ENCODE results near the gene PDS5A. TPM values are rescaled to one million over a fixed set of nuclear protein-coding genes. Genes with fewer than 3 reads are reported as not detected.

PDS5A gene
- total and polyA plus RNA-seq, 9 of the 15 experiments (the other 6 are each of a cell fraction or from before 2014, with no cell fraction given): 16.4 to 85.4 (median 70.0) TPM

GRCh38 chr4:39976141-39976944, 1.4 kb downstream of the PDS5A start (continued):
- TF ChIP-seq ATF2 (CRISPR knock-in tag; IDR thresholded peaks at IDR 0.05) (no peak), CEBPB (tag; IDR thresholded peaks at IDR 0.05) (no peak), RCOR1 (IDR thresholded peaks at IDR 0.05; ENCODE audit: borderline replicate concordance in 1 of 2, low read depth in 2 of 2, low read length in 2 of 2) (no peak), NR1H2 (CRISPR knock-in tag; IDR thresholded peaks at IDR 0.05) (no peak), ZNF354B (CRISPR knock-in tag; IDR thresholded peaks at IDR 0.05) (no peak), POLR2B (IDR thresholded peaks at IDR 0.05; ENCODE audit: low read depth, partially characterized antibody) (no peak), STAG1 (CRISPR knock-in tag; IDR thresholded peaks at IDR 0.05; ENCODE audit: borderline replicate concordance) (peak; percentile 68; the same call in 1 of the 2 replicates), ARNT (IDR thresholded peaks at IDR 0.05) (no peak), GTF2F1 (IDR thresholded peaks at IDR 0.05; ENCODE audit: low read depth, low read length) (no peak), FOXA1 (IDR thresholded peaks at IDR 0.05; ENCODE audit: borderline replicate concordance) (no peak), POLR2A (conservative IDR thresholded peaks at IDR 0.05) (no peak), ZNF449 (CRISPR knock-in tag; IDR thresholded peaks at IDR 0.05) (no peak), TEAD2 (tag; IDR thresholded peaks at IDR 0.05) (no peak), CAMTA2 (CRISPR knock-in tag; conservative IDR thresholded peaks at IDR 0.05) (no peak)
- TF ChIP-seq, protein P1, sequence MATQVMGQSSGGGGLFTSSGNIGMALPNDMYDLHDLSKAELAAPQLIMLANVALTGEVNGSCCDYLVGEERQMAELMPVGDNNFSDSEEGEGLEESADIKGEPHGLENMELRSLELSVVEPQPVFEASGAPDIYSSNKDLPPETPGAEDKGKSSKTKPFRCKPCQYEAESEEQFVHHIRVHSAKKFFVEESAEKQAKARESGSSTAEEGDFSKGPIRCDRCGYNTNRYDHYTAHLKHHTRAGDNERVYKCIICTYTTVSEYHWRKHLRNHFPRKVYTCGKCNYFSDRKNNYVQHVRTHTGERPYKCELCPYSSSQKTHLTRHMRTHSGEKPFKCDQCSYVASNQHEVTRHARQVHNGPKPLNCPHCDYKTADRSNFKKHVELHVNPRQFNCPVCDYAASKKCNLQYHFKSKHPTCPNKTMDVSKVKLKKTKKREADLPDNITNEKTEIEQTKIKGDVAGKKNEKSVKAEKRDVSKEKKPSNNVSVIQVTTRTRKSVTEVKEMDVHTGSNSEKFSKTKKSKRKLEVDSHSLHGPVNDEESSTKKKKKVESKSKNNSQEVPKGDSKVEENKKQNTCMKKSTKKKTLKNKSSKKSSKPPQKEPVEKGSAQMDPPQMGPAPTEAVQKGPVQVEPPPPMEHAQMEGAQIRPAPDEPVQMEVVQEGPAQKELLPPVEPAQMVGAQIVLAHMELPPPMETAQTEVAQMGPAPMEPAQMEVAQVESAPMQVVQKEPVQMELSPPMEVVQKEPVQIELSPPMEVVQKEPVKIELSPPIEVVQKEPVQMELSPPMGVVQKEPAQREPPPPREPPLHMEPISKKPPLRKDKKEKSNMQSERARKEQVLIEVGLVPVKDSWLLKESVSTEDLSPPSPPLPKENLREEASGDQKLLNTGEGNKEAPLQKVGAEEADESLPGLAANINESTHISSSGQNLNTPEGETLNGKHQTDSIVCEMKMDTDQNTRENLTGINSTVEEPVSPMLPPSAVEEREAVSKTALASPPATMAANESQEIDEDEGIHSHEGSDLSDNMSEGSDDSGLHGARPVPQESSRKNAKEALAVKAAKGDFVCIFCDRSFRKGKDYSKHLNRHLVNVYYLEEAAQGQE (IDR thresholded peaks at IDR 0.05; ENCODE audit: borderline replicate concordance): peak; percentile 53; the same call in 1 of the 2 replicates
- TF ChIP-seq, protein P1 (CRISPR knock-in tag; IDR thresholded peaks at IDR 0.05; ENCODE audit: low read depth): no peak

Data from K562 (cell line).